NOMO-1 treated with dmso at 0.1 percent for 144 hours (cell line): ENCODE data around the gene SLC35A3.
"Not testable (repeated sequence)": the region's sequence is repeated elsewhere in the genome, so short reads cannot be mapped to it uniquely, and the experiment has no call there.

Experiments used
- DNase-seq: peaks from one replicate; lab custom pipeline; 2025; ENCODE audit not compliant: unreplicated experiment; lab: John Stamatoyannopoulos, UW

Gene SLC35A3

GRCh38 chr1:99970713-99971255, 988 bp downstream of the SLC35A3 start:
- DNase-seq: no peak

- not testable (repeated sequence) for DNase-seq
These were observed 2.3 kb downstream of the SLC35A3 start for GRCh38 chr1:99972066-99972465.

- DNase-seq: no peak
These were observed 5.7 kb downstream of the SLC35A3 start for GRCh38 chr1:99975529-99975928.

- not testable (repeated sequence) for DNase-seq
These were observed 7.5 kb downstream of the SLC35A3 start for GRCh38 chr1:99977326-99977725.

- no peak for DNase-seq
These were observed 8.4 kb downstream of the SLC35A3 start for GRCh38 chr1:99978218-99978617.

GRCh38 chr1:99979091-99979490, 9.3 kb downstream of the SLC35A3 start:
- no peak for DNase-seq

- DNase-seq: no peak
These were observed 11.1 kb downstream of the SLC35A3 start for GRCh38 chr1:99980928-99981327.

GRCh38 chr1:99986656-99987225, 16.9 kb downstream of the SLC35A3 start:
- DNase-seq: no peak

- no peak for DNase-seq
These were observed 18.5 kb downstream of the SLC35A3 start for GRCh38 chr1:99988210-99988765.

- DNase-seq: no peak
These were observed 22.4 kb downstream of the SLC35A3 start for GRCh38 chr1:99992044-99992722.

- DNase-seq: no peak
These were observed 23.1 kb downstream of the SLC35A3 start for GRCh38 chr1:99992760-99993467.

- no peak for DNase-seq
These were observed 23.7 kb downstream of the SLC35A3 start for GRCh38 chr1:99993468-99993845.

GRCh38 chr1:99994496-99994895, 24.7 kb downstream of the SLC35A3 start:
- DNase-seq: no peak

GRCh38 chr1:99996951-99997350, 27.2 kb downstream of the SLC35A3 start:
- no peak for DNase-seq

GRCh38 chr1:100001462-100001861, 31.7 kb downstream of the SLC35A3 start:
- DNase-seq: no peak

GRCh38 chr1:100005424-100005823, 35.6 kb downstream of the SLC35A3 start:
- DNase-seq: no peak

GRCh38 chr1:100006688-100007087, 36.9 kb downstream of the SLC35A3 start:
- no peak for DNase-seq

- DNase-seq: no peak
These were observed 39.7 kb downstream of the SLC35A3 start for GRCh38 chr1:100009458-100009857.

GRCh38 chr1:100010804-100011203, 41.0 kb downstream of the SLC35A3 start:
- DNase-seq: no peak

- DNase-seq: no peak
These were observed 49.4 kb downstream of the SLC35A3 start for GRCh38 chr1:100019220-100019619.

GRCh38 chr1:100023482-100023881, 53.7 kb downstream of the SLC35A3 start:
- DNase-seq: no peak

- DNase-seq: no peak
These were observed 57.4 kb downstream of the SLC35A3 start for GRCh38 chr1:100027212-100027611.
